Stimulated activated memory B cell treated with anti-CD40 and anti-IgM and Interleukin-4, amounts not matched to agents 10 μg/mL and 1 μg/mL and 100 μg/mL, for 72 hours (primary cell): ENCODE measurements around the gene ZBTB7C.

Experiments used
- ATAC-seq: fragments of 150-1000 bp; cut with Tn5 transposase; 2 replicates; pipeline ENCODE4 v1.10.0; 2021
- H3K27ac Mint-ChIP-seq: one replicate; pipeline ENCODE4 v1.8.0; 2022; ENCODE audit warnings: mild to moderate bottlenecking, mixed read lengths
- H3K27me3 Mint-ChIP-seq: one replicate; pipeline ENCODE4 v1.8.0; 2022; ENCODE audit warnings: mixed read lengths
- H3K36me3 Mint-ChIP-seq: one replicate; pipeline ENCODE4 v1.8.0; 2022; ENCODE audit warnings: mixed read lengths
- H3K4me1 Mint-ChIP-seq: one replicate; pipeline ENCODE4 v1.8.0; 2022; ENCODE audit warnings: mixed read lengths
- H3K4me3 Mint-ChIP-seq: one replicate; pipeline ENCODE4 v1.8.0; 2022; ENCODE audit warnings: mild to moderate bottlenecking, moderate library complexity, mixed read lengths
- H3K9me3 Mint-ChIP-seq: one replicate; pipeline ENCODE4 v1.8.0; 2022; ENCODE audit warnings: mixed read lengths

ZBTB7C gene

DNA sequence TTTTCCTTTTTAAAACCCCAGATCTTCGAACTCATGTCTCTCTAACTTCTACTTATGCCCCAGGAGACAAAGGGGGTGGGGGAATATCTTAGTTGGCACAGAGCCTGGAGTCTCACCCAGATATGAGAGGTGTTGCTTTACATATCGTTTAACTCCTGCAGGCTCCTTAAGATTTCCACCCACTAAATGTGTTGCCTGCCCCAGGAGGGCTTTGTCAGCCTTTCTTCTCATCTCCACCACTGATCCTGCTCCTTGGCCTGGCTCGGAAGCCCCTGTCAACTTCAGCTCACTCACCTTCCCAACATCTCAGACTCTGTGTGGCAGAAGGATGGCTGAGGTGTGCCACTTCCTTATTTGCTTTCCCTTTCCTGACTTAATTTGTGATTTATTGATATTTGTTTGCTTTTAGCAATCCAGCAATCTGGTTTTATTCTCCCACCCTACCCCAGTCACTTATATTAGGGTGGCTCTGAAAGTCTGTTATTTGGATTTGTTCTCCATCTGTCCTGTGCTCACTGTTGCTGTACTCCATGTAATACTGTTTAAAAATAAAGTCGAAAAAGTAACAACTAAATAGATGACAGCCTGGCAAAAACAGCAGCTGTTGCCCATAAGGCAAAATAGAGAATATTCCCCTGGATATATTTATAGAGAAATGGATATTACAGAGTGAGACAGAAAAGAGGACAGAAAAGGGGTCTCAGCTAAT lies 200.6 kb downstream of the ZBTB7C start:
- no peak overlapping the region for H3K4me3 Mint-ChIP-seq
- H3K9me3 Mint-ChIP-seq, result peaks cover 3% of the 10 kb centered on the region
- no peaks in the 10 kb centered on the region for H3K36me3 Mint-ChIP-seq
- no peak overlapping the region for H3K27ac Mint-ChIP-seq
- ATAC-seq, result no peak
- H3K4me1 Mint-ChIP-seq, result no peaks in the 10 kb centered on the region
- peaks cover 31% of the 10 kb centered on the region for H3K27me3 Mint-ChIP-seq

DNA sequence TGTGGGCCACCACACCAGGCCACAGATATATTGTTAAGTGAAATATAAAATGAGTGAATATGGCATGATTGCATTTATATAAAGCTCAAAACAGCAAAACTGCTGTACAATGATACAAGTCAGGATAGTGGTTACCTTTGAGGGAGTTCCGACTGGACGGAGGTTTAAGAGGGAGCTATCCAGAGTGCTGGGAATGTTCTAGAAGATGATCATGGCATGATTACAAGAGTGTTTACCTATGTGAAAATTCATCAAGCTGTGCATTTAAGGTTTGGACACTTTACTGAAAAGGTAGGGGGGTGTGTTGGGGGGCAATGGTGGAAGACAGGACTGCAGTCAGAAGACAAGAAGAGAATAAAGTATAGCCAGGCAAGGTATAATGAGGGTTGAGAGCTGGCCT lies 201.4 kb downstream of the ZBTB7C start:
- ATAC-seq, result no peak
- Mint-ChIP-seq H3K27ac (no peak overlapping the region), H3K27me3 (peaks cover 39% of the 10 kb centered on the region), H3K4me3 (no peak overlapping the region), H3K4me1 (no peaks in the 10 kb centered on the region), H3K36me3 (no peaks in the 10 kb centered on the region), H3K9me3 (peaks cover 3% of the 10 kb centered on the region)

DNA sequence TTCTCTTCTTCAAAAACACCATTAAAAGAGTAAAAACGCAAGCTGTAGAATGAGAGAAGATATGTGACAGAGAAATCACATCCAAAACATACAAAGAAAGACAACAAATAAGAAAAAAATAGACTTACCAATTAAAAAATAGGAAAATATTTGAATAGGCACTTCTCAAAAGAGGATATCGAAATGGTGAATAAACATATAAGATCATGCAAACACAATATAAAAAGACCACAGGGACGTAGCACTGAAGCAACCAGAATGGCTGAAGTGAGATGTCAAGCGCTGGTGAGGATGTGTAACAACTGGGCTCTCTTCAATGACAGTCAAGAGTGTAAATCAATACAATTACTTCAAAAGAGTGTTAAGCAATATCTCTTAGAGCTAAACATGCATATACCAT lies 202.3 kb downstream of the ZBTB7C start:
- Mint-ChIP-seq H3K9me3 (peaks cover 3% of the 10 kb centered on the region), H3K27me3 (peaks cover 47% of the 10 kb centered on the region), H3K4me3 (no peak overlapping the region), H3K36me3 (no peaks in the 10 kb centered on the region), H3K4me1 (no peaks in the 10 kb centered on the region), H3K27ac (no peak overlapping the region)
- no peak for ATAC-seq

DNA sequence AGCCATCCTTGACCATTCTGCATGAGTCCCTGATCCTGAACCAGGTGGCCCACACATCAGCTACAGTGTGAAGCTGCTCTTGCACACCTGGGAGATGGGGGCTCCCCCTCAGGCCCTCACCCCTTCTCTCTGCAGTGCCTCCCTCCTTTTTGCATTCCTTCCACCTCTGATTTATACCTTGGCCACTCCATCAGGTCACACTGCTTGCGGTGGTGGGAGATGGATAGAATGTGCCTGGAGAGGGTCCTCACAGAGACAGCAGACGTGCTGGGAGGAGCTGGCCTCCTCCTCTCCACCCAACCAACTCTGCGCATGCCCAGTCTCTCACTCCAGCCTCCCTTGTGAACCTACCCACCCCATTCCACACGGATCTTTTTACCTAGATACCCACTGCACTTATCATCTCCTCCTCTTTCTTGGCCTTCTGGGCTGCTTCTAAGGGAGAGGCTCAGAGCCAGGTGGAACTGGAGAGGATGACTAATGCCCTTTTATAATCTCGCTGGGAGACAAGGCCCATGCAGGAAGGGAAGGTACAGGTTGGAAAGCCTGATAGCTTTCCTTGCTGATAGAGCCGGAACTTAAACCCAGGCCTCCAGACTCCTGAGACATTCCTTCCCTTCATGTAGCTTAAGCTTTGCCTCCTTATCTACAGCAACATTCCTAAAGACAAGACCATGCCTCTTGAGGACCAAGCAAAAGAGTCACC lies 205.1 kb downstream of the ZBTB7C start:
- H3K36me3 Mint-ChIP-seq, result no peaks in the 10 kb centered on the region
- H3K27ac Mint-ChIP-seq, result no peak overlapping the region
- ATAC-seq, result no peak
- no peaks in the 10 kb centered on the region for H3K9me3 Mint-ChIP-seq
- H3K27me3 Mint-ChIP-seq, result peaks cover 69% of the 10 kb centered on the region
- H3K4me1 Mint-ChIP-seq, result no peaks in the 10 kb centered on the region
- H3K4me3 Mint-ChIP-seq, result no peak overlapping the region

DNA sequence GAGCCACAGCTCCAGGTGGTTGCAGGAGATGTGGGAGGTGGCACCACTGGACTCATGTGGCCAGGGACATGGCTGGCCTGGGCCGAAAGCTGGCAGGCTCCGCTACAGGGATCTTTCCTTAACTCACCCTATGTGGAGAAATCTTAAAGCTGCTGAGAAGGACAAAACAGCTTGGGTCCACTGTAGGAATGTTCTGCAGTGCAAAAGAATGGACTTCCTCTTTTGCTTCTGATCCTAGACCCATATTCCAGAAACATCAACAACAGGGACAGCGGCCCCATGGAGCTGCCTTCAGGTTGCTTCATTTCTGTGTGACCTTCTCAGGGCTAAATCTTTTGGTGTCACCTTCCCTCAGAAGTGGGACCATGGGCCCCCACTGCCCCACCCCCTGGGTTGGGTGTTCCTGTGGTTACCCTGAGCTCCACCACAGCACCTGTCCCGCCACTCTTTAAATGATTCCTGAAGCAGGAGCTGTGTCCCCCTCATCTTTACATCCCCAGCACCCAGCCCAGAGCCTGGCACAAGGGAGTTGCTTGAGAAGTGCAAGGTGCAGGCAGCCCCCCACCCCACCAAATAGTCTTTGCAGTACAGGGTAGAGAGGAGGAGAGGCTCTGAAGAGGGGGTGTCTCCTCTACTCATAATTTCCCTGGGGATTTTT lies 205.8 kb downstream of the ZBTB7C start:
- peaks cover 69% of the 10 kb centered on the region for H3K27me3 Mint-ChIP-seq

DNA sequence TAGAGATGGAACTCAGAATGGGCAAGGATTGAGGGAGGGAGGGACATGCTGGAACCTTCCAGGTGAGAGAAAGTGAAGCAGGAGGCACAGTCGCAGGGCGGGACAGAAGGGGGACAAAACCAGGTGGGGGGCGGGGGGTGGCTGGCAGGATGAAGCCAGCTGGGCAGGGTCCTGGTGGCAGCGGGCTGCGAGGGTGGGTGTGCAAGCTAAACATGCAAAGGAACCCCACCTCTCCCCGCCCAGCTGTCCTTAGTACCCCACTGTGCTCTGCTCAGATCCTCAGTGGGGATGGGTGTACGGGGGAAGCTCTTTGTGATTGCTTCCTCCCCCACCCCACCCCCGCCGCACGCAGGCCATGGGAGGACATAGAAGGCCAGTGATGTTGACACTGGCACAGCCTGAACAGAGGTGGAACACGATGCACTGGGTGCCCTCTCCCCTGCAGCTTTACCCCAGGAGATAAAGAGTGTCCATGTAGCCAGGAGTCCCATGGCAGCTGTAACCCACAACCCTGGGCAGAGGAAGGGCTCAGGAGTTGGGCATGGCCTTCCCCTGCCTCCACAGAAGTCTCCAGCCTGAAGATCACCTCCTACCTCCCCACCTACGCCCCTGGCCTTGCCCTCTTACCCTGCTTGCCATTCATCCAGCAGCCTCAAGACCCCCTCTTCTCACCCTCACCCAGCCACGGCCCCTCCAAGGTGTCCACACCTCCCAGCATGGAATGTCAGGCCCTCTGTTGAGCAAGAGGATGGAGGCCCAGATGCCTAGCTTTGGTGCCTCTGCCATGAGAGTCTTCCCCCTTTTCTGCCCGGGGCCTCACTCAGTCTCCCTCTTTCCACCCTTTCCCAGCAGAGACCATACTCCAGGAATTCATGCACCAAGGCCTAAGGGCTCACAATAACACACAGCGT lies 206.6 kb downstream of the ZBTB7C start:
- Mint-ChIP-seq H3K27ac (no peak overlapping the region), H3K4me3 (no peak overlapping the region), H3K9me3 (no peaks in the 10 kb centered on the region), H3K4me1 (no peaks in the 10 kb centered on the region), H3K27me3 (peaks cover 68% of the 10 kb centered on the region), H3K36me3 (no peaks in the 10 kb centered on the region)
- no peak for ATAC-seq

More for the DNA sequence above, 205.8 kb downstream of the ZBTB7C start:
- Mint-ChIP-seq H3K9me3 (no peaks in the 10 kb centered on the region), H3K4me3 (no peak overlapping the region), H3K36me3 (no peaks in the 10 kb centered on the region), H3K27ac (no peak overlapping the region), H3K4me1 (no peaks in the 10 kb centered on the region)
- no peak for ATAC-seq

DNA sequence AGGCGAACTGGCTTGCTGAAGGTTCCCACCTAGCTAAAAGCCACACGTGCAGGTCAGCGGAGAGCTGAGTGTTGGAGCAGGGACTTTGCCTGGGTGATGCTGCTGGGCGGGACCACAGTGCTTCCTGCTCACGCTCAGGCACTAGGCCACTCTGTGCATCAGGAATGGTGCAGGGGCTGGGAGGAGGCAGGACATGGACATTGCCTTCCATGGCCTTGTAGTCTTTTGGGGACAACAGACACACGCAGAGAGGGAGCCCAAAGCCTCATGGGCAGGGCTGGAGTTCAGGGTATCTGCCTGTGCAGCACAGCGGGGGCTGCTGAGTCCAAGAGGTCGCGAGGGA lies 207.2 kb downstream of the ZBTB7C start:
- no peak overlapping the region for H3K4me3 Mint-ChIP-seq
- ATAC-seq, result no peak
- peaks cover 62% of the 10 kb centered on the region for H3K27me3 Mint-ChIP-seq

DNA sequence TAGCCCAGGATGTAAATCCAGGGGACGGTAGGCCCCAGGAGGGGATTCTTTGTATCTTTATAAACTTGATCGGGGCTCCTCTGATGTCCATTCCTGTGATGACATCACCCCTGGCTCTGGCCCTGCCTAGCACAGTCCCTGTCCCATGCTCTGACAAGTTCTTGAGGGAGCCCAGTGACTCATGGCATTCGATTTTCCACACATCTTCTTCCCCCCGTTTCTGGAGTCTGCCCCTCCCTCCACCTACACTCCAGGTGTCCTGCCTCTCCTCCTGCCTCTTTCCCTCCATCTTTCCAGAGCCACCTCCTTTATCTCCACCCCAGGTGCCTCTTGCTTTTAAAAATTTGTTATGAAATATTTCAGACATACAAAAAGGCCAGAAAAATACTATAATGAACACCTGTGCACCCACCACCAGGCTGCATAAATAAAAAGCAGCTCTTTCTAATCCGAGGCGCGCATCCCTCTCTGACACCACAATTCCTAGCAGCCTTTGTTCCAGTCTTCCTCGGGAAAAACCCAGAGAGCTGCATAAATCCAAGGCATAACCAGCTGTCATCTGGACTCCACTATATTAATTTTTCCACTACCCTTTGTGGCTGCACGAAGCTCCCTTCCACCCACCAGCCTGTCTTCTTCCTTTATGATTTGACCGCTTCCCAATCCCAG lies 207.7 kb downstream of the ZBTB7C start:
- ATAC-seq, result no peak
- Mint-ChIP-seq H3K27ac (no peak overlapping the region), H3K4me3 (no peak overlapping the region), H3K27me3 (peaks cover 57% of the 10 kb centered on the region), H3K4me1 (no peaks in the 10 kb centered on the region), H3K36me3 (no peaks in the 10 kb centered on the region), H3K9me3 (peaks cover 2% of the 10 kb centered on the region)

More for the DNA sequence above, 207.2 kb downstream of the ZBTB7C start:
- Mint-ChIP-seq H3K4me1 (no peaks in the 10 kb centered on the region), H3K9me3 (no peaks in the 10 kb centered on the region), H3K36me3 (no peaks in the 10 kb centered on the region), H3K27ac (no peak overlapping the region)

DNA sequence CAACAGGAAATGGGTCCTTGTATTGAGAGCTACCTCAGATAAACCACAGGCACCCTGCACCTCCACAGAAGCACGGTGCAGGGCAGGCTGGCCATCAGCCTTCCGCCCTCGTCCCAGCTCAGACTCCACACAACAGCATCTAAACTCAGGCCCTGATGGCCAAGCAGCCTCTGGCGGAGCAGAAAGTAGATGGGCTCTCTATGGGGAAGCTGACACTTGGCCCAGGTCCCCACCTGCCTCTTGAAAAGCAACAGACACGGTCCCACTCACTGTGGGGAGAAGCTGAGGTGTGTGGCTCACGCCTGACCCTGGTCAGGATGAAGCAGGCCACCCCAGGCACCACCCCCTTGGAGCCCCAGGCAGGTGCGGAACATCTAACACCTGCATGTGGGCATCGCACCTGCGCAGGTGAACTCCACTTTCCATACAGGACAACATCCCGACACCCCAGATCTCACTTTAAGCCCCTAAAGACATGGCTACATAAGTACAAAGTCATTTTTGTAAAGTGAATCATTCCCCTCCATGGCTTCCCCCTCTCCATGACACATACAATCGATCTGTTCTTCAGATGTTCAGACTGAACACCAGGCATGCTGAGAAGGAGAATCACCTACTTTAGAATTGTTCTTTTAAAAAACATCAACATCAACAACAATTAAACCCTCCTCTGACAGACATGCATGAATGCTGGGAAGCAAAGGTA lies 208.4 kb downstream of the ZBTB7C start:
- Mint-ChIP-seq H3K9me3 (peaks cover 2% of the 10 kb centered on the region), H3K36me3 (no peaks in the 10 kb centered on the region), H3K27ac (no peak overlapping the region), H3K4me1 (no peaks in the 10 kb centered on the region), H3K4me3 (no peak overlapping the region), H3K27me3 (peaks cover 54% of the 10 kb centered on the region)
- no peak for ATAC-seq

DNA sequence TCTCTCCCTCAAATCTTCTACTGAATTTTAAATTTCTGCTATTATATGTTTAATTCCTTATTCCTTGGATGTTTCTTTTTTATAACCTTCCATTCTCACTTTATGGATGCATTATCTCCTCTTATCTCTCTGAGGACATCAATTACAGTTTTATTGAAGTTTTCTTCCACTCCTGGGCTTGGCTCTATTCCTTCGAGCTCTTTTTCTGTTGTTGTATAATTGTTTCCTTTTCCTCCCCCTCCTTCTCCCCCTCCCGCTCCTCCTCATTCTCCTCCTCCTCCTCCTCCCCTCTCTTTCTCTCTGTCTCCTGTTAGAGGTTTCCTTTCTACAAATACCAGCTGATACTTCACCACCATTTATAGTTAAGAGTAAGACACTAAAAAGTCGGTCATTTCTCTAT lies 209.8 kb downstream of the ZBTB7C start:
- Mint-ChIP-seq H3K4me3 (no peak overlapping the region), H3K4me1 (no peaks in the 10 kb centered on the region), H3K9me3 (peaks cover 7% of the 10 kb centered on the region), H3K27ac (no peak overlapping the region), H3K36me3 (no peaks in the 10 kb centered on the region), H3K27me3 (peaks cover 52% of the 10 kb centered on the region)
- ATAC-seq, result no peak

DNA sequence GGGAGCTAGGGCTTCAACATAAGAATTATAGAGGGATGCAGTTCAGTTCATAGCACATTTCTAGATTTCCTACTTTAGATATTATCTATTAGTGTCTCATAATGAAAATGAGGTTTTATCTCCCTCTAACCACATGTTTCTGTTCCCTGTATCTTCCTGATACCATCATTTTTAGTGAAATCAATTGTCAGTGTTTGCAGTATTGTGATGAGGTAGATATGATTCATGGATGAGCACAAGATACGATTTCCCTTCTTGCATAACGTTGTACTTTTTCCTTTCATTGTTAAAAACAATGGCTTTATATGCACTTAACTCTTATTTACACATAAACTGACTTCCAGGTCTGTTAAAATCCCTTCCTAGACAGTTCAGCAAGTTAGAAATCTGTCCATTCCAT lies 211.4 kb downstream of the ZBTB7C start:
- Mint-ChIP-seq H3K4me3 (no peak overlapping the region), H3K4me1 (no peaks in the 10 kb centered on the region), H3K27ac (no peak overlapping the region), H3K27me3 (peaks cover 38% of the 10 kb centered on the region), H3K9me3 (peaks cover 9% of the 10 kb centered on the region), H3K36me3 (no peaks in the 10 kb centered on the region)
- ATAC-seq, result no peak

DNA sequence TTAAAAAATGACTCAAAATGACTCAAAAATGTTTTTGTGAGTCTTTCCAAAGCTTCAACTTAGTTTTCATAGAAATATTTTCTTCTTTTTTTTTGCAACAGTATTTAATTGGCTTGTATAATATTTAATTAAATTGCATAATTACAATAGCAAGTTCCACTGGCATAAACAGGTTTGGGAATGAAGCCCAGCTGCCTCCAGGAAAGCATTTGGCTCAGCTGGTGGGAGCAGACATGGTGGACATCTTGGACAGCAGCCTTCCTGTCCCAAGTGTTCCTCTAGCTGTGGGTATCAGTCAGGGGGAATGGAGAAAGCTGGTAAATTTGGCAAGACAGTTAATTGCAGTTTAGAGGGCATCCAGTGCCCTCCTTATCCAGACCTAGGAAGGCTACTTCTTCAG lies 213.4 kb downstream of the ZBTB7C start:
- peaks cover 9% of the 10 kb centered on the region for H3K9me3 Mint-ChIP-seq
- H3K4me3 Mint-ChIP-seq, result no peak overlapping the region
- ATAC-seq, result no peak
- no peaks in the 10 kb centered on the region for H3K36me3 Mint-ChIP-seq
- no peaks in the 10 kb centered on the region for H3K4me1 Mint-ChIP-seq
- H3K27me3 Mint-ChIP-seq, result peaks cover 17% of the 10 kb centered on the region
- no peak overlapping the region for H3K27ac Mint-ChIP-seq

DNA sequence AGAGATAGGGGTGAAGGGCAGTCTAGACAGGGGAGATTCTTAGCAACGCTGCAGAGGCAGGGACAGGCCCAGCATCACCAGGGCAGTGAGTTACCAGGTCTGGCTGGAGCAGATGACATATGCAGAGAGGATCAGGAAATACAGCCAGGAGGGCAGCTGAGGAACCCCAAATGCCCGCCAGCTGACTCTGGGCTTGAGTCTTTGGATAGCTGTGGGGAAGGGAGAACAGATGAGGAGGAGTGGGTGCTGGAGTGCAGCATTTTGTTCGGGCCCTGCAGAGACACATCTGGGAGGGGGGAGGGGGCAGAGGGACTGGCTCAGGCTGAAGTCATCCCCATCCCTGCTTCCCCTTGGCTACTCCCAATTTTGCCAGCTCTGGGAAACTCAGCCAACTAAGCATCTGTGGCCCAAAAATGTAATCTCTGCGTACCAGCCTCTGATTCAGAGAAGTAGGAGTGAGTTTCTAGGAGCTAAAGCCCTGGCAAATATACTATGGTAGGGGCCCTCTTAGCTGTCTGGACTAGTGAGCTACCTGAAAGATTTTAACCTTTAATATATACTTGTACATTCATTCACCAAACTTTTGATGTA lies 214.5 kb downstream of the ZBTB7C start:
- H3K36me3 Mint-ChIP-seq, result no peaks in the 10 kb centered on the region
- ATAC-seq, result no peak
- H3K4me3 Mint-ChIP-seq, result no peak overlapping the region
- H3K27me3 Mint-ChIP-seq, result peaks cover 16% of the 10 kb centered on the region
- H3K4me1 Mint-ChIP-seq, result no peaks in the 10 kb centered on the region
- no peak overlapping the region for H3K27ac Mint-ChIP-seq
- H3K9me3 Mint-ChIP-seq, result peaks cover 9% of the 10 kb centered on the region
